SK-N-SH (cell line): ENCODE measurements around the gene SURF1. TPM values are rescaled to one million over a fixed set of nuclear protein-coding genes. Genes with fewer than 3 reads are reported as not detected.

Source experiments
- CTCF ChIA-PET: fragments of 300-600, 350-600 bp; formaldehyde crosslinking; extraction: SDS; loops from one replicate; lab custom pipeline; 2021; lab: Yijun Ruan, JAX
- POLR2A ChIA-PET: fragments of 350-600 bp; sonication (Branson Sonifier 250); formaldehyde crosslinking; extraction: SDS; loops from one replicate; lab custom pipeline; 2020; ENCODE audit warnings: antibody characterized with exemption, inconsistent platforms; lab: Yijun Ruan, JAX
- DNase-seq: peaks from one replicate; pipeline ENCODE4 v3.0.0; 2012
- H2AFZ ChIP-seq: fragments of 200-600 bp; sonication (generic); 2 replicates; pipeline ENCODE4 v1.8.1; 2016; ENCODE audit warnings: antibody characterized with exemption, mild to moderate bottlenecking, low read depth
- H3F3A ChIP-seq: fragments of 200-600 bp; sonication (generic); replicated peaks from 2 replicates; pipeline ENCODE3; 2016; ENCODE audit warnings: antibody characterized with exemption, mild to moderate bottlenecking; ENCODE audit not compliant: insufficient read depth
- H3K27ac ChIP-seq, 2 experiments: fragments of 200-500 bp in 1 of 2; fragments of 200-600 bp in 1 of 2; sonication (Bioruptor generic) in 1 of 2; sonication (generic), shearing (Covaris generic) in 1 of 2; 2 replicates each; pipeline versions ENCODE4 v1.5.1 to v1.6.1; 2014 to 2016; ENCODE audit warnings: low read depth in 2 of 2, inconsistent platforms in 1 of 2, low read length in 1 of 2, mild to moderate bottlenecking in 1 of 2, mixed read lengths in 1 of 2
- H3K27me3 ChIP-seq: fragments of 200-600 bp; sonication (generic), shearing (Covaris generic); 2 replicates; pipeline ENCODE4 v1.6.1; 2016; ENCODE audit warnings: mixed run types; ENCODE audit not compliant: insufficient read depth
- H3K36me3 ChIP-seq, 2 experiments: fragments of 200-500 bp in 1 of 2; fragments of 200-600 bp in 1 of 2; sonication (Bioruptor generic) in 1 of 2; sonication (generic) in 1 of 2; replicated peaks in 1 of 2; 2 replicates each; pipeline versions ENCODE3 to v1.5.1; 2014 to 2016; ENCODE audit warnings: low read length in 1 of 2, mild to moderate bottlenecking in 1 of 2; ENCODE audit not compliant: insufficient read depth in 2 of 2, control insufficient read depth in 1 of 2
- H3K4me1 ChIP-seq, 2 experiments: fragments of 200-500 bp in 1 of 2; fragments of 200-600 bp in 1 of 2; sonication (Bioruptor generic) in 1 of 2; sonication (generic), shearing (Covaris generic) in 1 of 2; 2 replicates each; pipeline versions ENCODE4 v1.5.1 to v1.6.1; 2014 to 2016; ENCODE audit warnings: low read depth in 1 of 2, low read length in 1 of 2, mixed run types in 1 of 2; ENCODE audit not compliant: insufficient read depth in 2 of 2, control insufficient read depth in 1 of 2
- H3K4me2 ChIP-seq: fragments of 200-600 bp; sonication (generic), shearing (Covaris generic); 2 replicates; pipeline ENCODE4 v1.6.1; 2017; ENCODE audit warnings: mixed run types
- H3K4me3 ChIP-seq, 2 experiments: fragments of 200-500 bp in 1 of 2; fragments of 200-600 bp in 1 of 2; sonication (Bioruptor generic) in 1 of 2; sonication (generic), shearing (Covaris generic) in 1 of 2; 2 replicates each; pipeline versions ENCODE4 v1.5.1 to v1.8.1; 2014 to 2016; ENCODE audit warnings: low read depth in 2 of 2, inconsistent platforms in 1 of 2, low read length in 1 of 2, mild to moderate bottlenecking in 1 of 2, mixed read lengths in 1 of 2, moderate library complexity in 1 of 2
- H3K79me2 ChIP-seq: fragments of 200-600 bp; sonication (generic); 2 replicates; pipeline ENCODE4 v1.8.1; 2017; ENCODE audit warnings: mild to moderate bottlenecking; ENCODE audit not compliant: insufficient read depth
- H3K9ac ChIP-seq: fragments of 200-600 bp; sonication (generic); 2 replicates; pipeline ENCODE4 v1.6.1; 2017; ENCODE audit warnings: mixed run types
- H3K9me2 ChIP-seq: fragments of 200-600 bp; sonication (generic); 2 replicates; pipeline ENCODE4 v1.6.1; 2017; ENCODE audit warnings: mixed run types
- H3K9me3 ChIP-seq: fragments of 200-600 bp; sonication (generic); 2 replicates; pipeline ENCODE4 v1.6.1; 2017; ENCODE audit warnings: mixed run types, mild to moderate bottlenecking, moderate library complexity
- H4K20me1 ChIP-seq: fragments of 200-600 bp; sonication (generic); 2 replicates; pipeline ENCODE4 v1.6.1; 2017; ENCODE audit warnings: mild to moderate bottlenecking, mixed run types; ENCODE audit not compliant: insufficient read depth
- CHD2 ChIP-seq: fragments of 150-350 bp; IDR thresholded peaks from 2 replicates; pipeline ENCODE4 v1.6.1; 2018; ENCODE audit warnings: low read length; ENCODE audit not compliant: partially characterized antibody
- ELF1 ChIP-seq: IDR thresholded peaks from 2 replicates; pipeline ENCODE4 v1.4.0; 2012
- GATA2 ChIP-seq: sonication (generic); formaldehyde crosslinking; IDR thresholded peaks from 2 replicates; pipeline ENCODE4 v1.5.0; 2020; ENCODE audit warnings: mild to moderate bottlenecking, missing genetic modification reagents
- NFIC ChIP-seq: IDR thresholded peaks from 2 replicates; pipeline ENCODE4 v1.4.0; 2012; ENCODE audit warnings: borderline replicate concordance
- NRF1 ChIP-seq: IDR thresholded peaks from 2 replicates; pipeline ENCODE4 v1.6.1; 2012; ENCODE audit warnings: low read depth, mild to moderate bottlenecking, low read length
- RCOR1 ChIP-seq: fragments of 150-350 bp; IDR thresholded peaks from 2 replicates; pipeline ENCODE4 v1.6.1; 2017; ENCODE audit warnings: antibody characterized with exemption, low read length
- TCF12 ChIP-seq: IDR thresholded peaks from 2 replicates; pipeline ENCODE4 v1.4.0; 2012
- TEAD4 ChIP-seq: IDR thresholded peaks from 2 replicates; pipeline ENCODE4 v1.4.0; 2012; ENCODE audit warnings: mild to moderate bottlenecking, borderline replicate concordance; ENCODE audit not compliant: insufficient read depth
- WGBS: methylation state at CpG from one replicate; pipeline ENCODE4 v1.1.6; 2017; ENCODE audit warnings: low lambda C conversion rate; 5-methylcytosine and 5-hydroxymethylcytosine counted together
- polyA plus RNA-seq, 3 experiments: library from polyadenylated mRNA; depleted of rRNA; stranded (reverse); fragments of >200 nt; gene quantifications; 2 replicates each; pipeline ENCODE4 v1.2.3, GENCODE V29; 2012
- TF ChIP-seq, protein P1 (sequence below): fragments of 150-350 bp; IDR thresholded peaks from 2 replicates; pipeline ENCODE4 v1.6.1; 2017; ENCODE audit warnings: antibody characterized with exemption, low read length, low read depth, borderline replicate concordance
- TF ChIP-seq, protein P2 (sequence below): fragments of 200-600 bp; sonication (generic); IDR thresholded peaks from 2 replicates; pipeline ENCODE4 v1.6.1; 2017; ENCODE audit warnings: antibody characterized with exemption, mild to moderate bottlenecking, moderate library complexity
- TF ChIP-seq, protein P3 (sequence below): IDR thresholded peaks from 2 replicates; pipeline ENCODE4 v1.6.1; 2012; ENCODE audit warnings: mild to moderate bottlenecking, low read depth, low read length, moderate library complexity
- TF ChIP-seq, protein P4 (sequence below): fragments of 150-350 bp; IDR thresholded peaks from 2 replicates; pipeline ENCODE4 v1.6.1; 2016; ENCODE audit warnings: mild to moderate bottlenecking, low read depth, low read length
- TF ChIP-seq, protein P5 (sequence below): IDR thresholded peaks from 2 replicates; pipeline ENCODE4; 2012

Gene SURF1
- polyA plus RNA-seq, 1 of the 3 experiments (the other 2 are of a cell fraction): 103 TPM

DNA sequence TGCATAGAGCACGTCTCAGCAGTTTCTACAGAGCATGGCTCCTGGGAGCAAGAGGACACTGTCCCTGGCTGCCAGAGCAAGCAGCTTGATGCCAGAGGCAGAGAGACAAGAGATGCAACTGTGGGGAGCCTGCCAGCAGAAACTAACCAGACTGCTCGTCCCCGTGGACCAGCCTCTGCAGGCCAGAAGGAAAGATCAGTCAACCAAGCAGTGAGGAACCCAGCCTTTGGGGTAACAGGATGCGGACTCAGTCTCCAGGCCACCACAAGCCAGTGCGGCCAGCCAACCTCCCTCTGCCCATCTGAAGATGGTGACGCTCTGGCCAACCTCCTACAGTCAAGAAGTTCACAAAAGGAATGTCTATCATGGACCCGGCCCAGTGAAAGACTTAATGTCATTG lies 15.9 kb upstream of the SURF1 start (continued):
- TF ChIP-seq RCOR1: no peak
- no peak for TF ChIP-seq CHD2
- TF ChIP-seq NRF1: no peak
- no peak for TF ChIP-seq NFIC
- no peak for TF ChIP-seq GATA2 (CRISPR knock-in tag)

DNA sequence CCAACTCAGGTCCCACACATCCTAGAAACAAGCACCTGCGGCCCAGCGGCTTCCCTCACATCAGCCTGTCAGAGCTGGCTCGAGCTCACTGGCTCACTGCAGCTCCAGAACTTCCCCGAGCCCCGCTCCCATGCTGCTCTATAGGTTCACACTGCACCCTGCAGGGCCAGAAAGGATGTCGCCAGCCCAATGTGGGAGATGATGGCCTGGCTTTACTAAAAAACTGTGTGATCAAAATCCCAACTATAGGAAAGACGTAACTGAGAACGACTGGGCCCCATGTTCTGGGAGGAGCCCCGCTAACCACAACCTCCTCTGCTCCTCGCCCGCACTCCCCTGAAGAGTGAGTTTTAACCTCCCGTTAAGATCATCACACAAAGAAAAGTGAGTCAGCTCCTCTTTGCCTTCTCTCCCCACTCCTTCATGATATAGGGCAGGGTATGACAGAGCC lies 15.0 kb upstream of the SURF1 start:
- Histone ChIP-seq H3K36me3 (peaks cover 31 to 54% of the 10 kb centered on the region in 2 experiments), H3K27ac (no peak overlapping the region), H3K4me2 (0 out of 2 replicates have a peak overlapping the region, but pooled peaks have one; percentile 15), H3K27me3 (no peaks in the 10 kb centered on the region), H3K9ac (no peak overlapping the region), H3K9me2 (no peaks in the 10 kb centered on the region), H3K79me2 (peaks cover 96% of the 10 kb centered on the region), H4K20me1 (peaks cover 89% of the 10 kb centered on the region), H3K4me3 (no peak overlapping the region), H3F3A (no peaks in the 10 kb centered on the region), H3K4me1 (peaks cover 5 to 44% of the 10 kb centered on the region in 2 experiments; a peak in 3 of 4 replicates), H3K9me3 (no peaks in the 10 kb centered on the region)
- ChIA-PET CTCF (interaction anchor here (1.4 to 2.5 kb wide), 3 partner anchors 14 to 115 kb away, joined by 5 to 7 read pairs (median 6); partner anchors contain the start of genes SURF1 and SURF2), POLR2A (interaction anchor here (1.0 to 1.1 kb wide), 2 partner anchors 9 to 18 kb away, joined by 3 read pairs; no protein-coding TSS in a partner anchor)
- WGBS: 91% methylated on average over 11 of the region's 12 CpGs
- TF ChIP-seq, protein P1, sequence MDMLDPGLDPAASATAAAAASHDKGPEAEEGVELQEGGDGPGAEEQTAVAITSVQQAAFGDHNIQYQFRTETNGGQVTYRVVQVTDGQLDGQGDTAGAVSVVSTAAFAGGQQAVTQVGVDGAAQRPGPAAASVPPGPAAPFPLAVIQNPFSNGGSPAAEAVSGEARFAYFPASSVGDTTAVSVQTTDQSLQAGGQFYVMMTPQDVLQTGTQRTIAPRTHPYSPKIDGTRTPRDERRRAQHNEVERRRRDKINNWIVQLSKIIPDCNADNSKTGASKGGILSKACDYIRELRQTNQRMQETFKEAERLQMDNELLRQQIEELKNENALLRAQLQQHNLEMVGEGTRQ: no peak
- TF ChIP-seq, protein P2, sequence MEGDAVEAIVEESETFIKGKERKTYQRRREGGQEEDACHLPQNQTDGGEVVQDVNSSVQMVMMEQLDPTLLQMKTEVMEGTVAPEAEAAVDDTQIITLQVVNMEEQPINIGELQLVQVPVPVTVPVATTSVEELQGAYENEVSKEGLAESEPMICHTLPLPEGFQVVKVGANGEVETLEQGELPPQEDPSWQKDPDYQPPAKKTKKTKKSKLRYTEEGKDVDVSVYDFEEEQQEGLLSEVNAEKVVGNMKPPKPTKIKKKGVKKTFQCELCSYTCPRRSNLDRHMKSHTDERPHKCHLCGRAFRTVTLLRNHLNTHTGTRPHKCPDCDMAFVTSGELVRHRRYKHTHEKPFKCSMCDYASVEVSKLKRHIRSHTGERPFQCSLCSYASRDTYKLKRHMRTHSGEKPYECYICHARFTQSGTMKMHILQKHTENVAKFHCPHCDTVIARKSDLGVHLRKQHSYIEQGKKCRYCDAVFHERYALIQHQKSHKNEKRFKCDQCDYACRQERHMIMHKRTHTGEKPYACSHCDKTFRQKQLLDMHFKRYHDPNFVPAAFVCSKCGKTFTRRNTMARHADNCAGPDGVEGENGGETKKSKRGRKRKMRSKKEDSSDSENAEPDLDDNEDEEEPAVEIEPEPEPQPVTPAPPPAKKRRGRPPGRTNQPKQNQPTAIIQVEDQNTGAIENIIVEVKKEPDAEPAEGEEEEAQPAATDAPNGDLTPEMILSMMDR: no peak
- TF ChIP-seq, protein P3, sequence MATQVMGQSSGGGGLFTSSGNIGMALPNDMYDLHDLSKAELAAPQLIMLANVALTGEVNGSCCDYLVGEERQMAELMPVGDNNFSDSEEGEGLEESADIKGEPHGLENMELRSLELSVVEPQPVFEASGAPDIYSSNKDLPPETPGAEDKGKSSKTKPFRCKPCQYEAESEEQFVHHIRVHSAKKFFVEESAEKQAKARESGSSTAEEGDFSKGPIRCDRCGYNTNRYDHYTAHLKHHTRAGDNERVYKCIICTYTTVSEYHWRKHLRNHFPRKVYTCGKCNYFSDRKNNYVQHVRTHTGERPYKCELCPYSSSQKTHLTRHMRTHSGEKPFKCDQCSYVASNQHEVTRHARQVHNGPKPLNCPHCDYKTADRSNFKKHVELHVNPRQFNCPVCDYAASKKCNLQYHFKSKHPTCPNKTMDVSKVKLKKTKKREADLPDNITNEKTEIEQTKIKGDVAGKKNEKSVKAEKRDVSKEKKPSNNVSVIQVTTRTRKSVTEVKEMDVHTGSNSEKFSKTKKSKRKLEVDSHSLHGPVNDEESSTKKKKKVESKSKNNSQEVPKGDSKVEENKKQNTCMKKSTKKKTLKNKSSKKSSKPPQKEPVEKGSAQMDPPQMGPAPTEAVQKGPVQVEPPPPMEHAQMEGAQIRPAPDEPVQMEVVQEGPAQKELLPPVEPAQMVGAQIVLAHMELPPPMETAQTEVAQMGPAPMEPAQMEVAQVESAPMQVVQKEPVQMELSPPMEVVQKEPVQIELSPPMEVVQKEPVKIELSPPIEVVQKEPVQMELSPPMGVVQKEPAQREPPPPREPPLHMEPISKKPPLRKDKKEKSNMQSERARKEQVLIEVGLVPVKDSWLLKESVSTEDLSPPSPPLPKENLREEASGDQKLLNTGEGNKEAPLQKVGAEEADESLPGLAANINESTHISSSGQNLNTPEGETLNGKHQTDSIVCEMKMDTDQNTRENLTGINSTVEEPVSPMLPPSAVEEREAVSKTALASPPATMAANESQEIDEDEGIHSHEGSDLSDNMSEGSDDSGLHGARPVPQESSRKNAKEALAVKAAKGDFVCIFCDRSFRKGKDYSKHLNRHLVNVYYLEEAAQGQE: no peak
- TF ChIP-seq, protein P4, sequence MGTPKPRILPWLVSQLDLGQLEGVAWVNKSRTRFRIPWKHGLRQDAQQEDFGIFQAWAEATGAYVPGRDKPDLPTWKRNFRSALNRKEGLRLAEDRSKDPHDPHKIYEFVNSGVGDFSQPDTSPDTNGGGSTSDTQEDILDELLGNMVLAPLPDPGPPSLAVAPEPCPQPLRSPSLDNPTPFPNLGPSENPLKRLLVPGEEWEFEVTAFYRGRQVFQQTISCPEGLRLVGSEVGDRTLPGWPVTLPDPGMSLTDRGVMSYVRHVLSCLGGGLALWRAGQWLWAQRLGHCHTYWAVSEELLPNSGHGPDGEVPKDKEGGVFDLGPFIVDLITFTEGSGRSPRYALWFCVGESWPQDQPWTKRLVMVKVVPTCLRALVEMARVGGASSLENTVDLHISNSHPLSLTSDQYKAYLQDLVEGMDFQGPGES: no peak
- TF ChIP-seq TEAD4 (no peak), NRF1 (no peak), ELF1 (no peak), GATA2 (CRISPR knock-in tag) (no peak), RCOR1 (no peak), TCF12 (no peak)
- TF ChIP-seq, protein P5, sequence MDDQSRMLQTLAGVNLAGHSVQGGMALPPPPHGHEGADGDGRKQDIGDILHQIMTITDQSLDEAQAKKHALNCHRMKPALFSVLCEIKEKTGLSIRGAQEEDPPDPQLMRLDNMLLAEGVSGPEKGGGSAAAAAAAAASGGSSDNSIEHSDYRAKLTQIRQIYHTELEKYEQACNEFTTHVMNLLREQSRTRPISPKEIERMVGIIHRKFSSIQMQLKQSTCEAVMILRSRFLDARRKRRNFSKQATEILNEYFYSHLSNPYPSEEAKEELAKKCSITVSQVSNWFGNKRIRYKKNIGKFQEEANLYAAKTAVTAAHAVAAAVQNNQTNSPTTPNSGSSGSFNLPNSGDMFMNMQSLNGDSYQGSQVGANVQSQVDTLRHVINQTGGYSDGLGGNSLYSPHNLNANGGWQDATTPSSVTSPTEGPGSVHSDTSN: no peak
- TF ChIP-seq, all 33 proteins: peak for 0
- DNase-seq: no peak
- H2AFZ ChIP-seq: no peak overlapping the region
